Heart right ventricle (tissue), 16 donors: ENCODE results near the gene CDCA7L. TPM values are rescaled to one million over a fixed set of nuclear protein-coding genes. Genes with fewer than 3 reads are reported as not detected.
A peak's percentile ranks its signal among the peaks of the same experiment; 100 is the strongest.

Experiments
- ATAC-seq, 8 donors: fragments of 200-7000 bp; cut with Tn5 transposase; one replicate each; pipeline ENCODE4 v1.9.1; 2020; ENCODE audit warnings: mild to moderate bottlenecking in 8 of 8, moderate library complexity in 8 of 8, moderate number of reproducible peaks in 1 of 8
- DNase-seq, 2 donors: peaks; one replicate each; pipeline ENCODE4 v3.0.0-alpha.2; 2020
- H3K27ac ChIP-seq, 10 donors: fragments of 200-600 bp; sonication (generic) in 2 of 10; one replicate each; pipeline versions ENCODE4 v1.5.0 to v1.8.0; 2020 to 2022; ENCODE audit warnings: mild to moderate bottlenecking in 3 of 10
- H3K27me3 ChIP-seq, 7 donors: fragments of 200-600 bp; one replicate each; pipeline ENCODE4 v1.8.0; 2021 to 2022; ENCODE audit warnings: mild to moderate bottlenecking in 2 of 7
- H3K36me3 ChIP-seq, 9 donors: fragments of 200-600 bp; sonication (generic) in 1 of 9; one replicate each; pipeline versions ENCODE4 v1.5.0 to v1.8.0; 2020 to 2022; ENCODE audit warnings: mild to moderate bottlenecking in 2 of 9
- H3K4me1 ChIP-seq, 9 donors: fragments of 200-600 bp; sonication (generic) in 1 of 9; one replicate each; pipeline versions ENCODE4 v1.5.0 to v1.8.0; 2020 to 2022; ENCODE audit warnings: mild to moderate bottlenecking in 4 of 9
- H3K4me3 ChIP-seq, 10 donors: fragments of 200-600 bp; sonication (generic) in 2 of 10; one replicate each; pipeline versions ENCODE4 v1.5.0 to v1.8.0; 2020 to 2022; ENCODE audit warnings: mild to moderate bottlenecking in 7 of 10, moderate library complexity in 2 of 10
- H3K9me3 ChIP-seq, 11 donors: fragments of 200-600 bp in 10 of 11; sonication (generic) in 2 of 11; one replicate each; pipeline versions ENCODE4 v1.5.0 to v1.8.0; 2013 to 2022; ENCODE audit warnings: mild to moderate bottlenecking in 2 of 11, control low read depth in 1 of 11, moderate library complexity in 1 of 11
- CTCF ChIP-seq, 9 donors: fragments of 200-600 bp; sonication (generic) in 2 of 9; IDR thresholded peaks; one replicate each; pipeline versions ENCODE4 v1.5.0 to v1.8.0; 2021 to 2022; ENCODE audit warnings: antibody characterized with exemption in 9 of 9, mild to moderate bottlenecking in 5 of 9, moderate library complexity in 1 of 9
- WGBS, 2 donors: extraction: QIAGEN DNeasy Blood & Tissue Kit; methylation state at CpG; one replicate each; pipeline ENCODE4 v1.1.7; 2013; ENCODE audit warnings: inconsistent platforms in 1 of 2; 5-methylcytosine and 5-hydroxymethylcytosine counted together
- intact Hi-C, 10 donors: fragments of 100-400 bp; cut with DNase I; formaldehyde crosslinking; loops; one replicate each; pipeline versions ENCODE4 v1.11.1 to v1.14.2; 2022
- polyA plus RNA-seq, 2 donors: library from polyadenylated mRNA; stranded (reverse); fragments of 200-250 nt; gene quantifications; one replicate each; pipeline ENCODE4 v1.2.3, GENCODE V29; 2013
- total RNA-seq, 10 donors: library from RNA; stranded (reverse); fragmentation: NEBNext Ultra II Directional in 3 of 10; extraction: Animal tissue kit (Norgen Biotek cat#: 25700) in 3 of 10; gene quantifications; one replicate each; pipeline versions ENCODE4 v1.2.1 to v1.2.4, GENCODE V29; 2021 to 2023
- donor health status: Arrhythmogenic right ventricular cardiomyopathy.
- donor health status: ischemic (EF 13 %, LVEDD 7.1; RV severe dilation, severe dysfunction).
- donor health status: healthy with polysubstance abuse.
- donor health status: DM: no; HTN: yes; CAD: no.
- donor health status: DM: no; HTN: no; CAD: no.
- donor health status: ischemic (EF 25% LVEDD 6.9; RV normal size, moderate dysfunction).
- donor health status: ischemic (EF 25% LVEDD 5.7; RV mildly dilated, moderate dysfunction).
- donor health status: healthy.
- donor health status: DM: yes; HTN: yes; CAD: no.
- donor health status: Ischemic cardiomyopathy.
- donor health status: ischemic (EF 35%, LVEDD 5.7; RV mildly dilated, moderate dysfunction).
- donor health status: nonischemic (EF 11% LVEDD 7.7; RV severe dilation, severe dysfunction).
- donor health status: DM: yes; HTN: yes; CAD: no.
- donor health status: PGD.
- donor health status: ischemic (EF 29% LVEDD 5.4; RV normal size, mild dysfunction).
- donor health status: nonischemic (EF 23%, LVEDD 6.1; RV moderate dilation, normal function).

CDCA7L gene
- total and polyA plus RNA-seq, 12 donors = 10.6 to 59.1 (median 42.8) TPM

GRCh38 chr7:21947056-21947455 lies 1.4 kb upstream of the CDCA7L start:
- no peak overlapping the region for H3K27ac ChIP-seq
- ATAC-seq (no peak), DNase-seq (no peak)
- no peak overlapping the region for H3K4me3 ChIP-seq
- H3K4me1 ChIP-seq = peaks cover 0 to 38% (median 13%) of the 10 kb centered on the region in 9 donors
- no peak for TF ChIP-seq CTCF (IDR thresholded peaks at IDR 0.05)
- H3K36me3 ChIP-seq = no peaks in the 10 kb centered on the region
- no peaks in the 10 kb centered on the region for H3K9me3 ChIP-seq
- H3K27me3 ChIP-seq = peaks cover 0 to 4% (median 0%) of the 10 kb centered on the region in 7 donors
- WGBS, 2 donors = 65 to 75% methylated on average over 3 of the region's 3 CpGs
- intact Hi-C loops = loop anchor here in 1 of 10 donors (5.0 kb wide), 1 partner anchor 35 kb away; no protein-coding TSS in a partner anchor

GRCh38 chr7:21946222-21946709 lies 567 bp upstream of the CDCA7L start:
- Histone ChIP-seq H3K36me3 (no peaks in the 10 kb centered on the region), H3K27ac (peak overlapping the region in 9 of 10 donors; percentile 68 to 93 (median 85)), H3K4me3 (peak overlapping the region in 9 of 10 donors; percentile 69 to 84 (median 71)), H3K27me3 (peaks cover 0 to 4% (median 0%) of the 10 kb centered on the region in 7 donors), H3K4me1 (peaks cover 0 to 46% (median 20%) of the 10 kb centered on the region in 9 donors), H3K9me3 (no peaks in the 10 kb centered on the region)
- no peak for TF ChIP-seq CTCF (IDR thresholded peaks at IDR 0.05)
- no peak for DNase-seq
- intact Hi-C loops = loop anchor here in 1 of 10 donors (5.0 kb wide), 1 partner anchor 34 kb away; no protein-coding TSS in a partner anchor
- 27 to 28% methylated on average over 8 of the region's 8 CpGs for WGBS, 2 donors
- ATAC-seq = no peak

GRCh38 chr7:21944616-21945453 lies 864 bp downstream of the CDCA7L start:
- ATAC-seq (peak in 5 of 8 donors; percentile 20 to 48 (median 34)), DNase-seq (peak in 1 of 2 donors; percentile 31)
- Histone ChIP-seq H3K27me3 (peaks cover 0 to 4% (median 0%) of the 10 kb centered on the region in 7 donors), H3K4me1 (peaks cover 0 to 59% (median 24%) of the 10 kb centered on the region in 9 donors), H3K9me3 (no peaks in the 10 kb centered on the region), H3K36me3 (no peaks in the 10 kb centered on the region), H3K4me3 (peak overlapping the region; percentile 54 to 84 (median 70)), H3K27ac (peak overlapping the region; percentile 68 to 93 (median 84))
- peak in 2 of 9 donors; percentile 14 to 21 for TF ChIP-seq CTCF (IDR thresholded peaks at IDR 0.05)
- intact Hi-C loops = loop anchor here in 2 of 10 donors (5.0 kb wide), 2 partner anchors 33 to 38 kb away; no protein-coding TSS in a partner anchor
- 1 to 2% methylated on average over 34 of the region's 34 CpGs for WGBS, 2 donors

- peaks cover 0 to 73% (median 29%) of the 10 kb centered on the region in 9 donors for H3K4me1 ChIP-seq
- H3K4me3 ChIP-seq = peak overlapping the region in 1 of 10 donors; percentile 70
- no peak for TF ChIP-seq CTCF (IDR thresholded peaks at IDR 0.05)
- no peaks in the 10 kb centered on the region for H3K9me3 ChIP-seq
- peaks cover 0 to 4% (median 0%) of the 10 kb centered on the region in 7 donors for H3K27me3 ChIP-seq
- peak overlapping the region in 8 of 10 donors; percentile 45 to 93 (median 70) for H3K27ac ChIP-seq
- H3K36me3 ChIP-seq = no peaks in the 10 kb centered on the region
- intact Hi-C loops = loop anchor here in 2 of 10 donors (2.0 to 5.0 kb wide), 2 partner anchors 19 to 36 kb away; no protein-coding TSS in a partner anchor
- ATAC-seq (no peak), DNase-seq (no peak)
- 58 to 76% methylated on average over 5 of the region's 5 CpGs for WGBS, 2 donors
Observed at GRCh38 chr7:21943436-21943835, 2.3 kb downstream of the CDCA7L start.
